Lower leg skin (tissue), 4 donors: ENCODE measurements around the gene MTMR3. TPM values are rescaled to one million over a fixed set of nuclear protein-coding genes. Genes with fewer than 3 reads are reported as not detected.

Source experiments
- DNase-seq, 2 donors: peaks; one replicate each; pipeline ENCODE4 v3.0.0-alpha.2; 2019; ENCODE audit warnings: low spot score in 2 of 2
- H3K4me3 ChIP-seq: fragments of 200-600 bp; sonication (generic); 2 replicates; pipeline ENCODE4 v1.5.1; 2017; ENCODE audit warnings: mild to moderate bottlenecking, low read depth; ENCODE audit not compliant: poor library complexity, severe bottlenecking
- CTCF ChIP-seq, 3 donors: fragments of 450-650 bp; IDR thresholded peaks; one replicate each; pipeline ENCODE4 v1.5.1; 2016; ENCODE audit warnings: antibody characterized with exemption in 3 of 3, mild to moderate bottlenecking in 3 of 3, moderate library complexity in 2 of 3
- POLR2A ChIP-seq, 2 donors: fragments of 450-650 bp; IDR thresholded peaks; one replicate each; pipeline ENCODE4 v1.6.1; 2016 to 2017; ENCODE audit warnings: antibody characterized with exemption in 2 of 2, mild to moderate bottlenecking in 1 of 2, moderate library complexity in 1 of 2
- WGBS, 2 donors: methylation state at CpG; one replicate each; pipeline ENCODE4 v1.1.5; 2018; 5-methylcytosine and 5-hydroxymethylcytosine counted together
- intact Hi-C: fragments of 100-400 bp; cut with DNase I; formaldehyde crosslinking; loops from one replicate; pipeline ENCODE4 v1.15.0; 2023; ENCODE audit warnings: low total_unique reads
- total RNA-seq, 4 donors: library from RNA; depleted of rRNA; stranded (reverse); fragments of >200 nt; gene quantifications; one replicate each; pipeline ENCODE4 v1.1.0, GENCODE V29; 2016

Gene MTMR3
- total RNA-seq, 4 donors from 2014 or later, result 51.4 to 70.5 (median 62.6) TPM

GRCh38 chr22:29937940-29938693 lies 55.1 kb downstream of the MTMR3 start:
- H3K4me3 ChIP-seq, result no peak overlapping the region
- intact Hi-C loops, result no loop called here
- WGBS, 2 donors, result 92 to 95% methylated on average over 7 of the region's 7 CpGs
- TF ChIP-seq POLR2A (IDR thresholded peaks at IDR 0.05) (no peak), CTCF (IDR thresholded peaks at IDR 0.05) (no peak)
- DNase-seq, result no peak

DNA sequence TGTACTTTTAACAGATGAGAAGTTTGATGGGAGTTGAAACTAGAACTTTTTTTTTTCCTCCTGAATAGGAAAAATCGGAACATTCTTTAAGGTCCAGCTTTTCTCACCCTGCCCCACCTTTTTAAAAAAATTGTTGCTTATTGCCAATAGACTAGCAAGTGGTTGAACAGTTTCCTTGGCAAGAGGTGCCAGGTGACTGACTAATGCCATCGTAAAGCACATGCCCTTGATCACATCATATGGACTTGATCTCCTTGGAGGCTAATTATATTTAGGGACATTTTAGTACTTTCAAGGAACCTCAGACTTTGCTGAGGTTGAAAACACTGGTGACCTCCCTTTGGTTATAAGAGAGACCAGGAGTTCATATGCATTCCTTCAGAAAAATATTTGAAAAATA lies 57.6 kb downstream of the MTMR3 start:
- 56 to 69% methylated on average over 2 of the region's 2 CpGs for WGBS, 2 donors
- intact Hi-C loops, result no loop called here
- H3K4me3 ChIP-seq, result no peak overlapping the region
- TF ChIP-seq POLR2A (IDR thresholded peaks at IDR 0.05) (no peak), CTCF (IDR thresholded peaks at IDR 0.05) (no peak)
- no peak for DNase-seq

DNA sequence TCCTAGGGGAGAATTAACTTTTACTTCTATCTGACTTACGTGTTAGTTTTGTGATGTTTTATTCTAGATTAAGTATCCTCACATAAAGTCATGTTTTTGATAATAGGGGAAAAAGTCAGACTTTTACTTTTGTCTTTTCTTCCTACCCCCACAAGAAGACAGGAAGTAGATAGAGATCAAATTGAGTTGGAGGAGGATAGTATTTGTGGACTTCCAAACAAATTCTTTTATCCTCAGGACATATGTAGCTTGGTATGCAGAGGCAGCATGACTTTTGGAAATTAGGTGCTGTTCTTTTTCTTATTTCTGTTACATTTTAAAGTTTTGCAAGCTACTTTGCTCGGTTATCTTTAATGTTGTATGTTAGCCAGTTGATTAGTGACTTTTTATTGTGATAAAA lies 61.4 kb downstream of the MTMR3 start:
- TF ChIP-seq POLR2A (IDR thresholded peaks at IDR 0.05) (no peak), CTCF (IDR thresholded peaks at IDR 0.05) (no peak)
- H3K4me3 ChIP-seq, result no peak overlapping the region
- WGBS, 2 donors, result 83 to 87% methylated on average over 2 of the region's 2 CpGs
- DNase-seq, result no peak
- intact Hi-C loops, result no loop called here

DNA sequence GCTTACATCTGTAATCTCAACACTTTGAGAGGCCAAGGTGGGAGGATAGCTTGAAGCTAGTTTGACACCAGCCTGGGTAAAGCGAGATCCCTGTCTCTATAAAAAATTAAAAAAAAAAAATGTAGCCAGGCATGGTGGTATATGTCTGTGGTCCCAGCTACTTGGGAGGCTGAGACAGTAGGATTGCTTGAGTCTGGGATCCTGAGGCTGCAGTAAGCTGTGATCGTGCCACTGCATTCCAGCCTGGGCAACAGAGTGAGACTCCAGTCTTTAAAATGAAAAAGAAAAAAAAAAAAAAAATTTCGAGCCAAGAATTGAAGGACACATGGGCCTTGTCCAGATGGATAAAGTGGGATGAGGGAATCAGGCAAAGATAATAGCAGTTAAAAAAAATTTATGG lies 62.5 kb downstream of the MTMR3 start:
- intact Hi-C loops, result no loop called here
- no peak for DNase-seq
- WGBS, 2 donors, result 67 to 75% methylated on average over 3 of the region's 3 CpGs
- no peak for TF ChIP-seq CTCF (IDR thresholded peaks at IDR 0.05)
- TF ChIP-seq POLR2A (IDR thresholded peaks at IDR 0.05), result no peak
- H3K4me3 ChIP-seq, result no peak overlapping the region

- H3K4me3 ChIP-seq, result no peak overlapping the region
- 79 to 85% methylated on average over 2 of the region's 2 CpGs for WGBS, 2 donors
- no peak for TF ChIP-seq POLR2A (IDR thresholded peaks at IDR 0.05)
- no peak for TF ChIP-seq CTCF (IDR thresholded peaks at IDR 0.05)
- intact Hi-C loops, result no loop called here
- DNase-seq, result no peak
Measured at GRCh38 chr22:29946220-29946619, 63.2 kb downstream of the MTMR3 start.
